Endothelial cell of umbilical vein (primary cell): ENCODE data around the gene CHAC1. TPM values are rescaled to one million over a fixed set of nuclear protein-coding genes. Genes with fewer than 3 reads are reported as not detected.

Source experiments
- BruUV-seq: library from RNA; stranded (reverse); fragments of 400-500 nt; replicated peaks from 2 replicates; lab custom pipeline; 2021; lab: Mats Ljungman, UMichigan
- CTCF ChIA-PET: fragments of 300-600, 350-600 bp; sonication (Branson Sonifier 250); formaldehyde crosslinking; loops from one replicate; lab custom pipeline; 2021; ENCODE audit warnings: antibody characterized with exemption, inconsistent platforms; lab: Charles Lee
- POLR2A ChIA-PET: fragments of 300-600, 350-600 bp; sonication (Branson Sonifier 250); formaldehyde crosslinking; loops from one replicate; lab custom pipeline; 2021; ENCODE audit warnings: antibody characterized with exemption, inconsistent platforms; lab: Charles Lee
- DNase-seq: peaks from one replicate; pipeline ENCODE4 v3.0.0-alpha.2; 2011; ENCODE audit warnings: low read depth, low spot score
- FAIRE-seq: peaks from 2 replicates; lab custom pipeline; 2011; peaks lifted over from hg19 to GRCh38; lab: Jason Lieb, UNC
- H2AFZ ChIP-seq: 2 replicates; pipeline ENCODE4 v1.6.0; 2012; ENCODE audit warnings: low read depth, low read length, control low read depth, inconsistent platforms
- H3K27ac ChIP-seq: 2 replicates; pipeline ENCODE4 v1.5.1; 2011; ENCODE audit warnings: low read depth, mild to moderate bottlenecking, control low read depth, low read length, moderate library complexity; ENCODE audit not compliant: insufficient read depth
- H3K27me3 ChIP-seq, 2 experiments: 2 replicates each; pipeline versions ENCODE4 v1.6.0 to v1.6.1; 2011; ENCODE audit warnings: low read length in 2 of 2, mixed read lengths in 1 of 2; ENCODE audit not compliant: control insufficient read depth in 2 of 2, insufficient read depth in 2 of 2
- H3K36me3 ChIP-seq, 2 experiments: 2 replicates in 1 of 2; 3 replicates in 1 of 2; pipeline ENCODE4 v1.5.1; 2011; ENCODE audit warnings: low read length in 2 of 2, mild to moderate bottlenecking in 1 of 2, moderate library complexity in 1 of 2; ENCODE audit not compliant: control insufficient read depth in 2 of 2, insufficient read depth in 2 of 2; ENCODE audit errors: extremely low read depth in 1 of 2
- H3K4me1 ChIP-seq: 3 replicates; pipeline ENCODE4 v1.5.1; 2011; ENCODE audit warnings: mild to moderate bottlenecking, low read length; ENCODE audit not compliant: control insufficient read depth, insufficient read depth; ENCODE audit errors: extremely low read depth
- H3K4me2 ChIP-seq: 2 replicates; pipeline ENCODE4 v1.6.1; 2011; ENCODE audit warnings: low read length, control low read depth, mixed read lengths; ENCODE audit not compliant: insufficient read depth
- H3K4me3 ChIP-seq, 3 experiments: fragments of 200-600 bp in 1 of 3; sonication (generic), shearing (Covaris generic) in 1 of 3; replicated peaks in 1 of 3; 2 replicates each; pipeline ENCODE4 v1.5.1; 2011 to 2016; ENCODE audit warnings: control low read depth in 3 of 3, low read length in 3 of 3, mild to moderate bottlenecking in 2 of 3, inconsistent platforms in 1 of 3, low read depth in 1 of 3, moderate library complexity in 1 of 3; ENCODE audit not compliant: insufficient read depth in 1 of 3
- H3K79me2 ChIP-seq: 2 replicates; pipeline ENCODE4 v1.6.0; 2012; ENCODE audit warnings: low read length, inconsistent platforms; ENCODE audit not compliant: control insufficient read depth, insufficient read depth
- H3K9ac ChIP-seq: replicated peaks from 2 replicates; pipeline ENCODE3; 2011; ENCODE audit warnings: low read length, control low read depth; ENCODE audit not compliant: insufficient read depth; ENCODE audit errors: extremely low read depth
- H3K9me1 ChIP-seq: replicated peaks from 3 replicates; pipeline ENCODE4 v1.6.0; 2011; ENCODE audit warnings: mild to moderate bottlenecking, low read length; ENCODE audit not compliant: control insufficient read depth, insufficient read depth; ENCODE audit errors: extremely low read depth
- H3K9me3 ChIP-seq: replicated peaks from 2 replicates; pipeline ENCODE4 v1.5.1; 2012; ENCODE audit warnings: low read length, inconsistent platforms; ENCODE audit not compliant: control insufficient read depth, insufficient read depth
- H4K20me1 ChIP-seq: replicated peaks from 2 replicates; pipeline ENCODE3; 2011; ENCODE audit warnings: mild to moderate bottlenecking, low read length; ENCODE audit not compliant: control insufficient read depth, insufficient read depth; ENCODE audit errors: extremely low read depth
- FOS ChIP-seq: IDR thresholded peaks from 2 replicates; pipeline ENCODE4 v1.6.1; 2011; ENCODE audit warnings: mild to moderate bottlenecking, low read length, moderate library complexity, borderline replicate concordance; ENCODE audit not compliant: insufficient read depth
- GATA2 ChIP-seq: IDR thresholded peaks from 2 replicates; pipeline ENCODE4 v1.7.0; 2011; ENCODE audit warnings: low read depth, mild to moderate bottlenecking, moderate library complexity, mixed read lengths, low read length; ENCODE audit not compliant: insufficient read length, insufficient read depth
- JUN ChIP-seq: IDR thresholded peaks from 2 replicates; pipeline ENCODE4 v1.6.1; 2011; ENCODE audit warnings: borderline replicate concordance, low read depth; ENCODE audit not compliant: insufficient read length, insufficient read depth
- MAX ChIP-seq: IDR thresholded peaks from 2 replicates; pipeline ENCODE4 v1.6.1; 2011; ENCODE audit not compliant: insufficient read depth, insufficient read length
- POLR2A ChIP-seq: IDR thresholded peaks from 2 replicates; pipeline ENCODE4 v1.6.1; 2012; ENCODE audit warnings: low read depth, mild to moderate bottlenecking, control low read depth, low read length
- POLR2AphosphoS5 ChIP-seq: IDR thresholded peaks from 2 replicates; pipeline ENCODE4 v1.6.1; 2012; ENCODE audit warnings: low read depth, mild to moderate bottlenecking, control low read depth, low read length, moderate library complexity; ENCODE audit not compliant: insufficient read depth
- dilution Hi-C: fragments of 300-500 bp; cut with MboI; formaldehyde crosslinking; loops from one replicate; pipeline ENCODE4 v1.15.0; 2019; ENCODE audit warnings: low sequenced_read_pairs; ENCODE audit not compliant: extremely low pct_ligation_motif_present
- intact Hi-C: fragments of 100-400 bp; cut with micrococcal nuclease; formaldehyde crosslinking; loops from one replicate; pipeline ENCODE4 v1.10.0; 2022
- polyA plus RNA-seq, 4 experiments: library from polyadenylated mRNA; depleted of rRNA in 3 of 4; stranded (reverse) in 3 of 4; unstranded in 1 of 4; fragments of >200 nt; gene quantifications; 2 replicates each; pipeline versions ENCODE4 v1.2.1 to v1.2.3, GENCODE V29; 2011 to 2012; ENCODE audit warnings: missing spikeins in 1 of 4
- total RNA-seq: library from RNA; stranded (reverse); gene quantifications from 2 replicates; pipeline ENCODE4 v1.2.3, GENCODE V29; 2021
- TF ChIP-seq, protein P1 (sequence below), 2 donors: IDR thresholded peaks; 1 replicate in 1 of 2; 2 replicates in 1 of 2; pipeline ENCODE4 v1.5.1; 2011; ENCODE audit warnings: low read length in 2 of 2, mild to moderate bottlenecking in 2 of 2, moderate library complexity in 2 of 2, control low read depth in 1 of 2, inconsistent platforms in 1 of 2, low read depth in 1 of 2; ENCODE audit not compliant: insufficient read depth in 1 of 2; ENCODE audit errors: extremely low read depth in 1 of 2

Gene CHAC1
- total and polyA plus RNA-seq, 2 donors (not counting 3 experiments of a cell fraction or from before 2014, with no cell fraction given), result 4.6 to 25.7 TPM

DNA sequence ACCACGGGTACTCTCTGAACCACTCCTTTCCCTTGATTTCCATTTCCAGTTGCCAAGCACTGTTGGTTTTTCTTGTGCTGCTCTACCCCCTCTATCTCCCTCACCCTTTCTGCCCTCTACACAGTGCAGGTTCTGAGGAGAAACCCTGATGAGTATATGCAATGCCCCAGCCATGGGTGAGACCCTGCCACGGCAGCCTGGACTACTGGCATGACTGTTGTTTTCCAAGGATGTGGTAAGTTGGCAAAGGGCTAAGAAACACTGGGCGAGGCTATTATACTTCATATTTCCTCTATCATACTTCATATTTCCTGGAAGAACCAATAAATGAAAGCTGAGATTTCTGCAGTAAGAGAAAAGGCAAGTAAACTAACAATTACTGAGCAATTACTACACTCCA lies 27.9 kb downstream of the CHAC1 start:
- no peaks in the 10 kb centered on the region for H4K20me1 ChIP-seq
- no peaks in the 10 kb centered on the region for H3K27me3 ChIP-seq
- TF ChIP-seq MAX, result no peak
- BruUV-seq, result no TSS peak
- dilution Hi-C loops, result no loop called here
- CTCF ChIA-PET, result interaction anchor here (0.9 to 6.2 kb wide), 12 partner anchors 11 to 76 kb away, joined by 3 to 75 read pairs (median 10); partner anchors contain the start of gene CHAC1
- peak; percentile 72 for FAIRE-seq
- DNase-seq, result peak; percentile 62
- H3K27ac ChIP-seq, result peak overlapping the region; percentile 94
- H3K9me3 ChIP-seq, result no peaks in the 10 kb centered on the region
- no peak overlapping the region for H3K4me3 ChIP-seq
- intact Hi-C loops, result no loop called here
- H3K4me2 ChIP-seq, result no peak overlapping the region
- POLR2A ChIA-PET, result no interaction called here
- no peak overlapping the region for H2AFZ ChIP-seq
- peaks cover 23 to 43% of the 10 kb centered on the region in 2 experiments for H3K36me3 ChIP-seq
- H3K9ac ChIP-seq, result no peak overlapping the region
- no peaks in the 10 kb centered on the region for H3K79me2 ChIP-seq
- H3K4me1 ChIP-seq, result peaks cover 40% of the 10 kb centered on the region
- H3K9me1 ChIP-seq, result no peaks in the 10 kb centered on the region

DNA sequence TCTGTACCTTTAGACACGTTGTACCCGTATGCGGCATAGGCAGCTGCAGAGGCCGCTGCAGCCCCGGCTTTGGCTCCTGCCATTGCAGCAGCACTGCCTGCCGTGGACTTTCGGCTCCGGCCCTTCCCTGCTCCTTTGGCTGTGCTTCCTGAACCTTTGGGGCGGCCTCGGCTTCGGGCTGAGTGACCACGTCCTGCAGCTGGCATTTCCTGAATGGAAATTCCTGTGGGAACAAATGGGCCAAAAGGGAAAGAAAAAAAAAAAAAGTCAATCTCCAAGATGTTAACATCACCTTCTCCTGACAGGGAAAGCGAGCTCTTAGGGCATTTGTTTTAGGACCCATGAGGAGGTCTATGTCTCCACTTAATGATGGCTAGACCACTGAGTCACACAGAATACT lies 29.6 kb downstream of the CHAC1 start:
- peak overlapping the region; percentile 94 for H3K27ac ChIP-seq
- dilution Hi-C loops (no loop called here), intact Hi-C loops (loop anchor here (1.0 to 2.0 kb wide), 5 partner anchors 20 to 77 kb away; partner anchors contain the start of gene CHAC1)
- no peaks in the 10 kb centered on the region for H3K9me1 ChIP-seq
- H3K4me1 ChIP-seq, result peaks cover 40% of the 10 kb centered on the region
- peak overlapping the region; percentile 81 for H3K4me2 ChIP-seq
- DNase-seq (peak; percentile 93), FAIRE-seq (peak; percentile 97)
- POLR2A ChIA-PET, result interaction anchor here (0.5 to 1.6 kb wide), 10 partner anchors 15 to 1908 kb away, joined by 3 to 7 read pairs (median 4); partner anchors contain the start of genes CHAC1 and DLL4
- BruUV-seq, result no TSS peak
- H4K20me1 ChIP-seq, result no peaks in the 10 kb centered on the region
- TF ChIP-seq POLR2A (peak; percentile 57), GATA2 (no peak), JUN (peak; percentile 65), POLR2AphosphoS5 (peak; percentile 90), FOS (peak; percentile 58)
- TF ChIP-seq, protein P1, sequence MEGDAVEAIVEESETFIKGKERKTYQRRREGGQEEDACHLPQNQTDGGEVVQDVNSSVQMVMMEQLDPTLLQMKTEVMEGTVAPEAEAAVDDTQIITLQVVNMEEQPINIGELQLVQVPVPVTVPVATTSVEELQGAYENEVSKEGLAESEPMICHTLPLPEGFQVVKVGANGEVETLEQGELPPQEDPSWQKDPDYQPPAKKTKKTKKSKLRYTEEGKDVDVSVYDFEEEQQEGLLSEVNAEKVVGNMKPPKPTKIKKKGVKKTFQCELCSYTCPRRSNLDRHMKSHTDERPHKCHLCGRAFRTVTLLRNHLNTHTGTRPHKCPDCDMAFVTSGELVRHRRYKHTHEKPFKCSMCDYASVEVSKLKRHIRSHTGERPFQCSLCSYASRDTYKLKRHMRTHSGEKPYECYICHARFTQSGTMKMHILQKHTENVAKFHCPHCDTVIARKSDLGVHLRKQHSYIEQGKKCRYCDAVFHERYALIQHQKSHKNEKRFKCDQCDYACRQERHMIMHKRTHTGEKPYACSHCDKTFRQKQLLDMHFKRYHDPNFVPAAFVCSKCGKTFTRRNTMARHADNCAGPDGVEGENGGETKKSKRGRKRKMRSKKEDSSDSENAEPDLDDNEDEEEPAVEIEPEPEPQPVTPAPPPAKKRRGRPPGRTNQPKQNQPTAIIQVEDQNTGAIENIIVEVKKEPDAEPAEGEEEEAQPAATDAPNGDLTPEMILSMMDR (IDR thresholded peaks at IDR 0.05; ENCODE audit: extremely low read depth in 1 of 2, insufficient read depth in 1 of 2, low read depth in 1 of 2, low read length in 2 of 2), result peak; percentile 12 to 42
- peak overlapping the region; percentile 70 for H3K9ac ChIP-seq
- H3K9me3 ChIP-seq, result no peaks in the 10 kb centered on the region
- CTCF ChIA-PET, result interaction anchor here (0.8 to 6.2 kb wide), 15 partner anchors 9 to 78 kb away, joined by 3 to 75 read pairs (median 10); partner anchors contain the start of gene CHAC1
- H3K36me3 ChIP-seq, result peaks cover 21 to 41% of the 10 kb centered on the region in 2 experiments
- no peaks in the 10 kb centered on the region for H3K79me2 ChIP-seq
- no peak overlapping the region for H2AFZ ChIP-seq
- peak overlapping the region in 1 of 3 experiments; percentile 23 for H3K4me3 ChIP-seq
- no peaks in the 10 kb centered on the region for H3K27me3 ChIP-seq
